SK-N-SH (cell line): ENCODE results near the gene GNG10. TPM values are rescaled to one million over a fixed set of nuclear protein-coding genes. Genes with fewer than 3 reads are reported as not detected.

Experiments used
- CTCF ChIA-PET: fragments of 300-600, 350-600 bp; formaldehyde crosslinking; extraction: SDS; loops from one replicate; lab custom pipeline; 2021; lab: Yijun Ruan, JAX
- POLR2A ChIA-PET: fragments of 350-600 bp; sonication (Branson Sonifier 250); formaldehyde crosslinking; extraction: SDS; loops from one replicate; lab custom pipeline; 2020; ENCODE audit warnings: antibody characterized with exemption, inconsistent platforms; lab: Yijun Ruan, JAX
- DNase-seq: peaks from one replicate; pipeline ENCODE4 v3.0.0; 2012
- H2AFZ ChIP-seq: fragments of 200-600 bp; sonication (generic); 2 replicates; pipeline ENCODE4 v1.8.1; 2016; ENCODE audit warnings: antibody characterized with exemption, mild to moderate bottlenecking, low read depth
- H3F3A ChIP-seq: fragments of 200-600 bp; sonication (generic); replicated peaks from 2 replicates; pipeline ENCODE3; 2016; ENCODE audit warnings: antibody characterized with exemption, mild to moderate bottlenecking; ENCODE audit not compliant: insufficient read depth
- H3K27ac ChIP-seq, 2 experiments: fragments of 200-500 bp in 1 of 2; fragments of 200-600 bp in 1 of 2; sonication (Bioruptor generic) in 1 of 2; sonication (generic), shearing (Covaris generic) in 1 of 2; 2 replicates each; pipeline versions ENCODE4 v1.5.1 to v1.6.1; 2014 to 2016; ENCODE audit warnings: low read depth in 2 of 2, inconsistent platforms in 1 of 2, low read length in 1 of 2, mild to moderate bottlenecking in 1 of 2, mixed read lengths in 1 of 2
- H3K27me3 ChIP-seq: fragments of 200-600 bp; sonication (generic), shearing (Covaris generic); 2 replicates; pipeline ENCODE4 v1.6.1; 2016; ENCODE audit warnings: mixed run types; ENCODE audit not compliant: insufficient read depth
- H3K36me3 ChIP-seq, 2 experiments: fragments of 200-500 bp in 1 of 2; fragments of 200-600 bp in 1 of 2; sonication (Bioruptor generic) in 1 of 2; sonication (generic) in 1 of 2; replicated peaks in 1 of 2; 2 replicates each; pipeline versions ENCODE3 to v1.5.1; 2014 to 2016; ENCODE audit warnings: low read length in 1 of 2, mild to moderate bottlenecking in 1 of 2; ENCODE audit not compliant: insufficient read depth in 2 of 2, control insufficient read depth in 1 of 2
- H3K4me1 ChIP-seq, 2 experiments: fragments of 200-500 bp in 1 of 2; fragments of 200-600 bp in 1 of 2; sonication (Bioruptor generic) in 1 of 2; sonication (generic), shearing (Covaris generic) in 1 of 2; 2 replicates each; pipeline versions ENCODE4 v1.5.1 to v1.6.1; 2014 to 2016; ENCODE audit warnings: low read depth in 1 of 2, low read length in 1 of 2, mixed run types in 1 of 2; ENCODE audit not compliant: insufficient read depth in 2 of 2, control insufficient read depth in 1 of 2
- H3K4me2 ChIP-seq: fragments of 200-600 bp; sonication (generic), shearing (Covaris generic); 2 replicates; pipeline ENCODE4 v1.6.1; 2017; ENCODE audit warnings: mixed run types
- H3K4me3 ChIP-seq, 2 experiments: fragments of 200-500 bp in 1 of 2; fragments of 200-600 bp in 1 of 2; sonication (Bioruptor generic) in 1 of 2; sonication (generic), shearing (Covaris generic) in 1 of 2; 2 replicates each; pipeline versions ENCODE4 v1.5.1 to v1.8.1; 2014 to 2016; ENCODE audit warnings: low read depth in 2 of 2, inconsistent platforms in 1 of 2, low read length in 1 of 2, mild to moderate bottlenecking in 1 of 2, mixed read lengths in 1 of 2, moderate library complexity in 1 of 2
- H3K79me2 ChIP-seq: fragments of 200-600 bp; sonication (generic); 2 replicates; pipeline ENCODE4 v1.8.1; 2017; ENCODE audit warnings: mild to moderate bottlenecking; ENCODE audit not compliant: insufficient read depth
- H3K9ac ChIP-seq: fragments of 200-600 bp; sonication (generic); 2 replicates; pipeline ENCODE4 v1.6.1; 2017; ENCODE audit warnings: mixed run types
- H3K9me2 ChIP-seq: fragments of 200-600 bp; sonication (generic); 2 replicates; pipeline ENCODE4 v1.6.1; 2017; ENCODE audit warnings: mixed run types
- H3K9me3 ChIP-seq: fragments of 200-600 bp; sonication (generic); 2 replicates; pipeline ENCODE4 v1.6.1; 2017; ENCODE audit warnings: mixed run types, mild to moderate bottlenecking, moderate library complexity
- H4K20me1 ChIP-seq: fragments of 200-600 bp; sonication (generic); 2 replicates; pipeline ENCODE4 v1.6.1; 2017; ENCODE audit warnings: mild to moderate bottlenecking, mixed run types; ENCODE audit not compliant: insufficient read depth
- CHD2 ChIP-seq: fragments of 150-350 bp; IDR thresholded peaks from 2 replicates; pipeline ENCODE4 v1.6.1; 2018; ENCODE audit warnings: low read length; ENCODE audit not compliant: partially characterized antibody
- EP300 ChIP-seq, 2 experiments: IDR thresholded peaks; 2 replicates each; pipeline versions ENCODE4 v1.4.0 to v1.6.1; 2012; ENCODE audit warnings: borderline replicate concordance in 1 of 2, low read depth in 1 of 2, low read length in 1 of 2
- GATA2 ChIP-seq: sonication (generic); formaldehyde crosslinking; IDR thresholded peaks from 2 replicates; pipeline ENCODE4 v1.5.0; 2020; ENCODE audit warnings: mild to moderate bottlenecking, missing genetic modification reagents
- IRF3 ChIP-seq: fragments of 150-350 bp; IDR thresholded peaks from 2 replicates; pipeline ENCODE4 v1.6.1; 2016; ENCODE audit warnings: mild to moderate bottlenecking, low read depth, low read length
- JUND ChIP-seq: IDR thresholded peaks from 2 replicates; pipeline ENCODE4 v1.4.0; 2012
- MAX ChIP-seq: IDR thresholded peaks from 2 replicates; pipeline ENCODE4 v1.4.0; 2012; ENCODE audit warnings: low read depth
- MEF2A ChIP-seq: IDR thresholded peaks from 2 replicates; pipeline ENCODE4 v1.4.0; 2012; ENCODE audit warnings: low read depth, borderline replicate concordance
- MXI1 ChIP-seq: IDR thresholded peaks from 2 replicates; pipeline ENCODE4 v1.6.1; 2012; ENCODE audit warnings: mild to moderate bottlenecking, low read depth, low read length, improper control_type of control experiment
- PBX3 ChIP-seq: IDR thresholded peaks from 2 replicates; pipeline ENCODE4; 2012
- POLR2AphosphoS5 ChIP-seq: IDR thresholded peaks from 2 replicates; pipeline ENCODE4 v1.6.1; 2012; ENCODE audit warnings: low read depth, low read length
- RCOR1 ChIP-seq: fragments of 150-350 bp; IDR thresholded peaks from 2 replicates; pipeline ENCODE4 v1.6.1; 2017; ENCODE audit warnings: antibody characterized with exemption, low read length
- RXRA ChIP-seq: IDR thresholded peaks from 2 replicates; pipeline ENCODE4 v1.4.0; 2012; ENCODE audit warnings: low read depth, mild to moderate bottlenecking, borderline replicate concordance
- SMC3 ChIP-seq: IDR thresholded peaks from 2 replicates; pipeline ENCODE4 v1.6.1; 2012; ENCODE audit warnings: low read depth, low read length, improper control_type of control experiment
- TAF1 ChIP-seq: IDR thresholded peaks from 2 replicates; pipeline ENCODE4 v1.6.1; 2012; ENCODE audit warnings: low read depth, mild to moderate bottlenecking, low read length, moderate library complexity, borderline replicate concordance
- TEAD4 ChIP-seq: IDR thresholded peaks from 2 replicates; pipeline ENCODE4 v1.4.0; 2012; ENCODE audit warnings: mild to moderate bottlenecking, borderline replicate concordance; ENCODE audit not compliant: insufficient read depth
- USF1 ChIP-seq: IDR thresholded peaks from 2 replicates; pipeline ENCODE4 v1.4.0; 2012; ENCODE audit warnings: low read depth, borderline replicate concordance
- USF2 ChIP-seq: fragments of 150-350 bp; IDR thresholded peaks from 2 replicates; pipeline ENCODE4 v1.6.1; 2017; ENCODE audit warnings: antibody characterized with exemption, low read length, low read depth, borderline replicate concordance
- ZBTB33 ChIP-seq: IDR thresholded peaks from 2 replicates; pipeline ENCODE4 v1.4.0; 2012; ENCODE audit warnings: low read depth, borderline replicate concordance
- WGBS: methylation state at CpG from one replicate; pipeline ENCODE4 v1.1.6; 2017; ENCODE audit warnings: low lambda C conversion rate; 5-methylcytosine and 5-hydroxymethylcytosine counted together
- polyA plus RNA-seq, 3 experiments: library from polyadenylated mRNA; depleted of rRNA; stranded (reverse); fragments of >200 nt; gene quantifications; 2 replicates each; pipeline ENCODE4 v1.2.3, GENCODE V29; 2012

GNG10 gene
- polyA plus RNA-seq, 1 of the 3 experiments (the other 2 are of a cell fraction) = 57.7 TPM

- Histone ChIP-seq H3K9me2 (no peaks in the 10 kb centered on the region), H4K20me1 (no peaks in the 10 kb centered on the region), H3K9ac (no peak overlapping the region), H3K4me3 (no peak overlapping the region), H3K36me3 (peaks cover 6 to 17% of the 10 kb centered on the region in 2 experiments), H3K9me3 (no peaks in the 10 kb centered on the region), H3K27ac (no peak overlapping the region), H3F3A (no peaks in the 10 kb centered on the region), H3K27me3 (no peaks in the 10 kb centered on the region), H3K4me2 (no peak overlapping the region), H3K79me2 (no peaks in the 10 kb centered on the region), H3K4me1 (peaks cover 0 to 2% of the 10 kb centered on the region in 2 experiments; a peak in 1 of 4 replicates), H2AFZ (no peak overlapping the region)
- no peak for DNase-seq
- CTCF ChIA-PET = no interaction called here
- TF ChIP-seq EP300 (IDR thresholded peaks at IDR 0.05; ENCODE audit: borderline replicate concordance in 1 of 2, low read depth in 1 of 2, low read length in 1 of 2) (no peak), IRF3 (no peak), RXRA (no peak), MXI1 (no peak), CHD2 (no peak), TEAD4 (no peak), TAF1 (no peak), MAX (no peak), RCOR1 (no peak), ZBTB33 (no peak), MEF2A (no peak), USF1 (no peak), JUND (no peak), POLR2AphosphoS5 (no peak), SMC3 (no peak), USF2 (no peak), PBX3 (no peak), GATA2 (CRISPR knock-in tag) (no peak)
- 95% methylated on average over 5 of the region's 5 CpGs for WGBS
- POLR2A ChIA-PET = no interaction called here
Measured at GRCh38 chr9:111678293-111678692, 16.9 kb downstream of the GNG10 start.
